LNCaP clone FGC (cell line): ENCODE measurements around the gene ABI1.

Source experiments
- DNase-seq: peaks from one replicate; pipeline ENCODE4 v3.0.0-alpha.2; 2011; ENCODE audit warnings: low read depth
- H3K4me3 ChIP-seq: 2 replicates; pipeline ENCODE4 v1.5.1; 2011; ENCODE audit warnings: mild to moderate bottlenecking, low read depth, low read length, control low read depth
- TF ChIP-seq, protein P1 (sequence below): IDR thresholded peaks from 2 replicates; pipeline ENCODE4 v1.5.1; 2012; ENCODE audit warnings: mild to moderate bottlenecking; ENCODE audit not compliant: control insufficient read depth, insufficient read depth; ENCODE audit errors: extremely low read depth

The ABI1 gene

DNA sequence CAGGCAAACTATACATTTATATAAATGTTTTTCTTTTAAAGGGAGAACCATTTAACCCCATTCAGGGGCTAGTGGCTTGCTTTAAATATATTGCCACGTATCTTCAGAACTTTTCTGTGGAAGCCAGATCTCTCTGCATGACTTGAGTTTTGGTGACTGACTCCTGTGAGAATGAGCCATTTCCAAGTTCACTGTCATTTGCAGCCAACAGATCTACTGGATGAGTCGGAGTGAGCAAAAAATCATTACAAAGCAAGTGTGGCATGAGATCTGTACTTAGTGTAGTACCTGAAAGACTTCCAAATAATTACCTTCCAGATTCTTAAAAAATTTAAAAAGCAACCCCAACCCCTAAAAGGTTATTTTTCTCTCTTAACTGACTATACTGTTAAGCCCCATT is 117.7 kb downstream of the ABI1 start:
- no peak for DNase-seq
- H3K4me3 ChIP-seq, result no peak overlapping the region
- TF ChIP-seq, protein P1, sequence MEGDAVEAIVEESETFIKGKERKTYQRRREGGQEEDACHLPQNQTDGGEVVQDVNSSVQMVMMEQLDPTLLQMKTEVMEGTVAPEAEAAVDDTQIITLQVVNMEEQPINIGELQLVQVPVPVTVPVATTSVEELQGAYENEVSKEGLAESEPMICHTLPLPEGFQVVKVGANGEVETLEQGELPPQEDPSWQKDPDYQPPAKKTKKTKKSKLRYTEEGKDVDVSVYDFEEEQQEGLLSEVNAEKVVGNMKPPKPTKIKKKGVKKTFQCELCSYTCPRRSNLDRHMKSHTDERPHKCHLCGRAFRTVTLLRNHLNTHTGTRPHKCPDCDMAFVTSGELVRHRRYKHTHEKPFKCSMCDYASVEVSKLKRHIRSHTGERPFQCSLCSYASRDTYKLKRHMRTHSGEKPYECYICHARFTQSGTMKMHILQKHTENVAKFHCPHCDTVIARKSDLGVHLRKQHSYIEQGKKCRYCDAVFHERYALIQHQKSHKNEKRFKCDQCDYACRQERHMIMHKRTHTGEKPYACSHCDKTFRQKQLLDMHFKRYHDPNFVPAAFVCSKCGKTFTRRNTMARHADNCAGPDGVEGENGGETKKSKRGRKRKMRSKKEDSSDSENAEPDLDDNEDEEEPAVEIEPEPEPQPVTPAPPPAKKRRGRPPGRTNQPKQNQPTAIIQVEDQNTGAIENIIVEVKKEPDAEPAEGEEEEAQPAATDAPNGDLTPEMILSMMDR, result no peak

DNA sequence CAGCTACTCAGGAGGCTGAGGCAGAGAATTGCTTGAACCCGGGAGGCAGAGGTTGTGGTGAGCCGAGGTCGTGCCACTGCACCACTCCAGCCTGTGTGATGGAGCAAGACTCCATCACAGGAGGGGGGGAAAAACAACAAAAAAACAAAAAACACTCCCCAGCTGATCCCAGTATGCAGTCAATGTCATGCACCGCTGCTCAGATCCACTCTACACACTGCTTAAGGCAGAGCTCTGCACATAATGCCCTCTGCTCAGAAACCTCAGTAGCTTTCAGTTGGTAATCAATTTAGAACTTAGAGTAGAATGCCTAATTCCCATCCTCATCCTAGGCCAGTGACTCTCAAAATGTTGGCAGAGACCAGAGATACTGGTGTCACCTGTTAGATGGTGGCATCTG is 119.4 kb downstream of the ABI1 start:
- TF ChIP-seq, protein P1, result no peak
- DNase-seq, result no peak
- H3K4me3 ChIP-seq, result no peak overlapping the region

DNA sequence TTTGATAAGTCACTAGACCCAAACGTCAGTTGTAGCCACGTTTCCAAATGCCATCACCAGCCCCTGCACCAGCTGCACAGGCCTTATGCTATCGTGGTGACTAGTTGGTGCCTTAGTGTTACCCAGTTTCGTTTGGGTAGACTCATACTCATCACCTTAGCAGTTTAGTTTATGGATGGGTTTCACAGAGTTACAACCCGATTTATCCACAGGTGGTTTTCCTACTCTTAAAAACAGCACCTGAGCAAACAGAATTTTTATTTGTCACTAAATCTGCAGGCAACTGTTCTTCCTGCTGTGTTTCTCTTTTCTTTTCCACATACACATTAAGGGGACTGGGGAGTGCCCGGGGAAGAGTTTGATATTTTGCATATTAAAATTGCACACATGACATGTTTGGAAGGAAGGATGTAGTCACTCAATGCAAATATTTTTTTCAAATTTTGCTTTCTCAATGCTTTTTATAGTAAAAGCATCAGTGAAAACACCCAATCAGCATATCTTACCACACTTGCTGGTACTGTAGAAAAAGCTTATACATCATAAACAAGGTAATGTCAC is 121.6 kb downstream of the ABI1 start:
- H3K4me3 ChIP-seq, result no peak overlapping the region
- DNase-seq, result no peak
- TF ChIP-seq, protein P1, result no peak

DNA sequence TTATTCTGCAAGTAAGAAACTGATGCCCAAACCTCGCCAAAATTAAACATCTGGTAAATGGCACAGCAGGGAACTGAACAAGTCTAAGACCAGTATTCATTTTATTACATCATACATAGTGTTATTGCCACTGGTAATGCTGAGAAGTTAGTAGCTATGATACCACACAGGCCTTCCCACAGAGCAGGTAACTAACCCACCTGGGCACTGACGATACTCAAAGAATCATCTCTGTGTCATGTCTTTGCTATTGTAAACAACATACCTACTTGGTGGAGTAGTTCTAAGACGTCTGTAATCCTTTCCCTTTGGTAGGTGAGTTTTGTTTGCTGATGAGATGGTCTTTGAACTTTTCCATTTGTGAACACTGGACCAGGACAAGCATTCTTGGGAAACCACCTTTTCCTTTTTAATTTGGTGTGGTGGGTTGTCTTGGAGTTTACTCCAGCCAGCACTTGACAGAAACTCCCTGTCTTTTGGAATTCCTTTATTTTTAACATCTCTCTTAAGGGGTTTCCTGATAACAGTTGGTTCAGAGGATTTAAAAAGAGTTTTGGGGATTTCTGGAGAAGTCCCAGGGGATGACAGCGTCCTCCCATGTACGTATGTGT is 122.4 kb downstream of the ABI1 start:
- DNase-seq, result no peak
- no peak overlapping the region for H3K4me3 ChIP-seq

DNA sequence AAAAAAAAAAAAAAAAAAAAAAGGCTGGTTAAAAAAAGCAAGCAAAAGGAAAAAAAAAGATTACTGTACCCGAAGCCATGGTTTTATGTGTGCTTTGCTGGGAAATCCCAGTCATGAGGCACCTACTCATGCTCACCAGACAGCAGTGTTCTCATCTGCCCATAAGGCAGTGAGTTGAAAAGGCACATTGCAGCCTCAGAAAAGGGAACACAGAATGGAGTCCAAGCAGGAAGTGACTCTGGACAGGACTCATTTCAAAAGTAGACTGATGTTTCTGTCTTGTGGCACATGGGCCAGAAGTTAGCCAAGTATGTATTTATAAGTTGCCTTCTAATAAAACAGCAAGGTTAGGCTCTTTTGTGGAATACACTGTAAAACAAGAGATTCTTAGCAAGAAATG is 123.0 kb downstream of the ABI1 start:
- DNase-seq, result no peak
- H3K4me3 ChIP-seq, result no peak overlapping the region
- TF ChIP-seq, protein P1, result no peak

More for the DNA sequence above, 122.4 kb downstream of the ABI1 start:
- TF ChIP-seq, protein P1, result no peak

DNA sequence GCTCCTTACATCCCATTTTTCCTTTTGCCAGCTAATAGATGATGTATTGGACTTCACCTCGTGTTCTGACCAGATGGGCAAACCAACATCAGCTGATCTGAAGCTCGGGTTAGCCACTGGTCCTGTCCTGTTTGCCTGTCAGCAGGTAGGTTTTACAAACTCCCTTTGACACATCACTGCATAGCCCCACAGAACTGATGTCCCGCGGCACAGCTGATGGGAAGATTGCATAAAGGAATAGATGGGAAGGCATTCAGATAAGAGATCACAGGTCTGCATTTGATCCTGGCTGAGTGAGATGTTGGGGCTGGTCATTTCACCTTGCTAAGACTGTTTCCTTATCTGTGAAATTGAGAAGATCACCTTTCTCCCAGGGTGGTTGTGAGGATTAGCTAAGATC is 125.3 kb downstream of the ABI1 start:
- TF ChIP-seq, protein P1, result no peak
- no peak overlapping the region for H3K4me3 ChIP-seq
- DNase-seq, result no peak
